ENCODE results near the gene INTS11. TPM values are rescaled to one million over a fixed set of nuclear protein-coding genes. Genes with fewer than 3 reads are reported as not detected.

Gene INTS11
- total and polyA plus RNA-seq, 2 donors, result 45.9 to 134 TPM

DNA sequence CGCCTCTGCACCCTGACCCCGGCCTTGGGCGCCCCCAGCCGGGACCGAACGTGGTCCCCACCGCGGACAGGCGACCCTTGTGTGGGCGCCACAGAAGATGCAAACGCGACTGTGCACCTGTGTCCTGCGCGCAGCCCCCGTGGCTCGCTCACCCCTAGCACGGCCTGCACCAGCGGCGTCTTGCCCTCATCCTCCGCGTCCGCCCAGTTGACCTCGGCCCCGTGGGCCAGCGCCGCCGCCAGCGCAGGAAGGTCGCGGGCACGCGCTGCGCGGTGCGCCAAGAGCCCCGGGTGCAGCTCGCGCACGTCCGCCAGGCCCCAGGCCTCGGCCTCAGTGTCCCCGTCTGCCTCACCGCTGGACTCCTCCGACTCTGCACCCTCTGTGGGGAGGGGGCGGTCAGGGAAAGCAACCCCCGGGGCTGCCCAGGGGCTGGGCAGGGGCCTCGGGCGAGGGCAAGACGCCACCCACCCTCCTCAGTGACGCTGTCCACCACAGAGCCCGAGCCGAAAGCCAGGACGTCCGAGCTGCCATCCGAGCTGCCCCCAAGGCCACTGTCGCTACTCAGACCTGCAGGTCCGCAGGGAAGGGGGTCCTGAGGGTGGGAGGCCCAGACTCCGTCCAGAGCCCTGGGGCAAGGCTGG is 30.1 kb downstream of the INTS11 start:
- no peak for DNase-seq (ENCODE audit: extremely low spot score)
- 87% methylated on average over 58 of the region's 58 CpGs for WGBS
- no peak overlapping the region for H3K27ac ChIP-seq (ENCODE audit: low read depth)
- H3K4me1 ChIP-seq (ENCODE audit: insufficient read depth), result no peaks in the 10 kb centered on the region
- no peak overlapping the region for H3K4me3 ChIP-seq (ENCODE audit: low read depth, low read length)
- no peaks in the 10 kb centered on the region for H3K36me3 ChIP-seq (ENCODE audit: insufficient read depth)

DNA sequence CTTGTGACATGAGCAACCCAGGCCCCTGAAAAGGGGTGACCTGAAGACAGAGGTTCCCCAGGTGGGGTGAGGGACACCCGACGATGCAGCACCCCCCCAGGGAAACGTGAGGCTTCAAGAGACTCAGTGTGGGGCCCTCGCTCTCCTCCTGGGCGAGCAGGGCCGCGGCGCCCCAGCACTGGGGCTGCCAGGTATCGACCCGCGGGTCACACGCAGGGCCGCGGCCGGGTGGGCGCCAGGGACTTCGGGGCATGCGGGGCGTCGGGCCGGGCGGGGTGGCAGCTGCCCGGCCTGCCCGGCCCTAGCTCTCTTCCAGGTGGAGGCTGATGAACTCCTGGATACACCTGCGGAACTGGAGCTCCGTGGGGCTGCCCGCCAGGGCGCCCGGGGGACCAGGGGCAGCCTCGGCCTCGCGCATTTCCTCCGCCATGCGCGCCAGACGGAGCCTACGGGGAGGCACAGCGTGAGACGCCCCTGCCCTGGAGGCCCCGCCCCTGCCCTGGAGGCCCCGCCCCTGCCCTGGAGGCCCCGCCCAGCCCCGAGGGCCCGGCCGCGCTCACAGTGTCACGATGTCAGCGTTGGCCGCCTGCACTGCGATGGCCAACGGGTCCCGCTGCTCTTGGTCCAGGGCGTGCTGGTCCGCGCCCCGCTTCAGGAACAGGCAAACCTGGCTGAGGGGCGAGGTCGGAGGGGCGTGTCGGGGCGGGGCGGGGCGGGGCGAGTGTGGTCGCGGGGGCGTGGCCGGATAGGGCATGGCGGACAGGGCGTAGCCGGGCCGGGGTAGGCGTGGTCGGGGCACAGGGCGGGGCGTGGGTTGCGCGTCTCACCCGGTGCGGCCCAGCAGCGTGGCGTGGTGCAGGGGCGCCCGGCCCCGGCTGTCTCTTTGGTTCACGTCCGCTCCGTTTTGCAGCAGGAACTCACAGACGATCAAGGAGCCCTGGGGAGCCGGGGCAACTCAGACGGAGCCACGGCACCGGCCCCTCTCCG is 30.9 kb downstream of the INTS11 start:
- H3K36me3 ChIP-seq (ENCODE audit: insufficient read depth), result no peaks in the 10 kb centered on the region
- DNase-seq (ENCODE audit: extremely low spot score), result no peak
- 81% methylated on average over 94 of the region's 94 CpGs for WGBS
- H3K4me1 ChIP-seq (ENCODE audit: insufficient read depth), result no peaks in the 10 kb centered on the region
- H3K4me3 ChIP-seq (ENCODE audit: low read depth, low read length), result no peak overlapping the region
- H3K27ac ChIP-seq (ENCODE audit: low read depth), result no peak overlapping the region

DNA sequence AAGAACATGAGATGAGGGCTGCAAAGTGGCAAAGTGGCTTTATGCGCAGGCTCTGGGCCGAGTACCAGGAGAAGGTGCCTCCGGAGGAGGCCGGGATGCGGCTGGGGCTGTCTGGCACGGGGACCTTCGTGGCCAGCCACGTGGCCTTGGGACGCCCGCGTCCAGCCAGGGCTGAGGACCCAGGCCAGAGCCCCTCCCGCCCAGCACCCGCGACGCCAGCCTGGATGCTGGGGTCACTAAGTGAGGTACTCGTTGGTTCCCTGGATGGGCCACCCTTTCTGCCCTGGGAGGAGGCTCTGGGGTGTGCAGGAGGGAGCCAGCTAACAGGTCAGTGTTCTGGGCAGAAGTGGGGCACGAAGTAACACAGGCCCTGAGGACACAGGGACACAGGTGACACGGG is 31.6 kb downstream of the INTS11 start:
- Histone ChIP-seq H3K36me3 (ENCODE audit: insufficient read depth) (no peaks in the 10 kb centered on the region), H3K4me1 (ENCODE audit: insufficient read depth) (no peaks in the 10 kb centered on the region), H3K4me3 (ENCODE audit: low read depth, low read length) (no peak overlapping the region), H3K27ac (ENCODE audit: low read depth) (no peak overlapping the region)
- DNase-seq (ENCODE audit: extremely low spot score), result no peak
- WGBS, result 91% methylated on average over 18 of the region's 18 CpGs

DNA sequence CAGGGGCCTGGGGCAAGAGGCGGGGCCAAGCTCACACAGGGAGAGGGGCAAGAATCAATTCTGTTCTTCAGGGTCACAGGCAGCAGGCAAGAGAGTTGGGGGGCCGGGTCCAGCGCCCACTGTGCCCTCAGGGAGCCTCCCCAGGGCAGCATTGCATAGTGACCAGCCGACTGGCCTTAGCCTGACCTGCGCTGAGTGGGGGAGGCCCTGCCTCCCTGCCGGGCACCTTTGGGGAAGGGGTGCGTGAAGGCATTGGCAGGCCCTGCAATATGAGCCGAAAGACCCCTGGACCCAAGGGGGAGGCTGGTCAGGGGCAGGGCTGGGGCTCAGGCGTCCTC is 32.0 kb downstream of the INTS11 start:
- H3K27ac ChIP-seq (ENCODE audit: low read depth), result no peak overlapping the region
- WGBS, result 85% methylated on average over 9 of the region's 9 CpGs
- no peak for DNase-seq (ENCODE audit: extremely low spot score)
- no peaks in the 10 kb centered on the region for H3K36me3 ChIP-seq (ENCODE audit: insufficient read depth)
- no peaks in the 10 kb centered on the region for H3K4me1 ChIP-seq (ENCODE audit: insufficient read depth)
- H3K4me3 ChIP-seq (ENCODE audit: low read depth, low read length), result no peak overlapping the region

DNA sequence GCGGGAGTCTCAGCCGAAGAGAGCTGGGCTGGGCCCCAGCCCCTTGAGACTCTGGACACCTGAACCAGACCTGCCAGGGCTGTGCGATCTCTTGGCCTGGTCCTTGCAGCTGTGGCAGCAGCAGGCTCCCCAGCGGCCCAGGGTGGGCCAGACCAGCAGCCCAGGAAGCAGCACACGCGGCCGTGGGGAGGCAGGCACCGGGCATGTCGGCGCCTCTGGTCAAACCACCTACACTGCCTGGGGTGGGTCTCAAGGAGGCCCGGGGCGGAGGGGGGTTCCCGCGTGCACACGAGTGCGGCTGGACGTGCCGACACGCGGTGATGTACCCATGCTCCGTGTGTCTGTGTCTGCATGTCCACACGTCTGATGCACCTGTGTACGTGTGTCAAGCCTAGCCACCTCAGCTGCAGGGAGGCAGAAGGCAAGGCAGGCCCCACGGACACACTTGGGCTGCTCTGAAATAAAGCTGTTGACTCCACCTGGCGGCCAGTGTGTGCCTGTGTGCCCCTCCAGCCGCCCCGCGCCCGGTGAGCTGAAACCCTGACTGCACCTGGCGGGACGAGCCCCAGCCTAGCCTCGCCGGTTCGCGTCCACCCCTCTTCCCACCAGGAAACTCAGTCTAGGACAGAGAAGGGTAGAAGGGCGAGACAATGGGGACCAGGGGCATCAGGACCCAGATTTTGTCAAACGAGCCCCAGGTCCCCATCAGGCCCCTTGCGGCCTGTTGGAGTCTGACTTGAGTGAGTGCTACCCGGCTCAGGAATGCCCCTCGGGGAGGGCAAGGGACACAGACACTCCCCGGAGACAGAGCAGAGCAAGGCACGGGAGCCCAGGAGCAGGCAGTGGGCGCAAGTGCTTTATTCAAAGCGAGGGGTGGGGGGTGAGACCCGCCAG is 32.7 kb downstream of the INTS11 start:
- no peaks in the 10 kb centered on the region for H3K36me3 ChIP-seq (ENCODE audit: insufficient read depth)
- whole genome bisulfite sequencing, result 43% methylated on average over 45 of the region's 45 CpGs
- H3K27ac ChIP-seq (ENCODE audit: low read depth), result no peak overlapping the region
- DNase-seq (ENCODE audit: extremely low spot score), result no peak
- no peaks in the 10 kb centered on the region for H3K4me1 ChIP-seq (ENCODE audit: insufficient read depth)
- H3K4me3 ChIP-seq (ENCODE audit: low read depth, low read length), result no peak overlapping the region

DNA sequence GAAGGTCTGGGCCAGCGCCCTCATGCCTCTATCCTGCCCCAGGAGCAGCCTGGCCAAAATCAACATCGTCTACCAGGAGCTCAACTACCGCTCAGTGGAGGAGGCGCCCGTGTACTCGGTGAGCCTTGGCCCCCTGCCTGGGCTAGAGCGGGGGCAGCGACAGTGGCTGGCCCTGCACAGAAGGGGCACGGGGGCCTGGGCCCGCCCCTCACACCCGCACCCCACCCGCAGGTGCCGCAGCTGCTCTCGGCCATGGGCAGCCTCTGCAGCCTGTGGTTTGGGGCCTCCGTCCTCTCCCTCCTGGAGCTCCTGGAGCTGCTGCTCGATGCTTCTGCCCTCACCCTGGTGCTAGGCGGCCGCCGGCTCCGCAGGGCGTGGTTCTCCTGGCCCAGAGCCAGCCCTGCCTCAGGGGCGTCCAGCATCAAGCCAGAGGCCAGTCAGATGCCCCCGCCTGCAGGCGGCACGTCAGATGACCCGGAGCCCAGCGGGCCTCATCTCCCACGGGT is 33.4 kb downstream of the INTS11 start:
- Histone ChIP-seq H3K4me3 (ENCODE audit: low read depth, low read length) (no peak overlapping the region), H3K36me3 (ENCODE audit: insufficient read depth) (no peaks in the 10 kb centered on the region), H3K27ac (ENCODE audit: low read depth) (no peak overlapping the region), H3K4me1 (ENCODE audit: insufficient read depth) (no peaks in the 10 kb centered on the region)
- no peak for DNase-seq (ENCODE audit: extremely low spot score)
- WGBS, result 36% methylated on average over 28 of the region's 28 CpGs

DNA sequence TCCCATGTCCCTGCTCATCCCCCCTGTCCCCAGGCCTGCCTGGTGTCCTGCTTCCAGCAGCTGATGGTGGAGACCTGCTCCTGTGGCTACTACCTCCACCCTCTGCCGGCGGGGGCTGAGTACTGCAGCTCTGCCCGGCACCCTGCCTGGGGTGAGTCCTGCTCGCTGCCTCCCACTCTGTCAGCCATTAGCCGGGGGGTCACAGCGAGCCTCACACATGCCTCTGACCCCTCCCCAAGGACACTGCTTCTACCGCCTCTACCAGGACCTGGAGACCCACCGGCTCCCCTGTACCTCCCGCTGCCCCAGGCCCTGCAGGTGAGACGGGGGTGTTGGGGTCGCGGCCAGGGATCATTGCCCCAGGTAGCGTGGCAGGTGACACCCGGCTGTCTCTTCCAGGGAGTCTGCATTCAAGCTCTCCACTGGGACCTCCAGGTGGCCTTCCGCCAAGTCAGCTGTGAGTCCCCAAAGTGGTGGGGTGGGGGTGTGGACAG is 34.2 kb downstream of the INTS11 start:
- Histone ChIP-seq H3K4me3 (ENCODE audit: low read depth, low read length) (no peak overlapping the region), H3K4me1 (ENCODE audit: insufficient read depth) (no peaks in the 10 kb centered on the region), H3K36me3 (ENCODE audit: insufficient read depth) (no peaks in the 10 kb centered on the region), H3K27ac (ENCODE audit: low read depth) (no peak overlapping the region)
- no peak for DNase-seq (ENCODE audit: extremely low spot score)
- WGBS, result 55% methylated on average over 15 of the region's 15 CpGs

DNA sequence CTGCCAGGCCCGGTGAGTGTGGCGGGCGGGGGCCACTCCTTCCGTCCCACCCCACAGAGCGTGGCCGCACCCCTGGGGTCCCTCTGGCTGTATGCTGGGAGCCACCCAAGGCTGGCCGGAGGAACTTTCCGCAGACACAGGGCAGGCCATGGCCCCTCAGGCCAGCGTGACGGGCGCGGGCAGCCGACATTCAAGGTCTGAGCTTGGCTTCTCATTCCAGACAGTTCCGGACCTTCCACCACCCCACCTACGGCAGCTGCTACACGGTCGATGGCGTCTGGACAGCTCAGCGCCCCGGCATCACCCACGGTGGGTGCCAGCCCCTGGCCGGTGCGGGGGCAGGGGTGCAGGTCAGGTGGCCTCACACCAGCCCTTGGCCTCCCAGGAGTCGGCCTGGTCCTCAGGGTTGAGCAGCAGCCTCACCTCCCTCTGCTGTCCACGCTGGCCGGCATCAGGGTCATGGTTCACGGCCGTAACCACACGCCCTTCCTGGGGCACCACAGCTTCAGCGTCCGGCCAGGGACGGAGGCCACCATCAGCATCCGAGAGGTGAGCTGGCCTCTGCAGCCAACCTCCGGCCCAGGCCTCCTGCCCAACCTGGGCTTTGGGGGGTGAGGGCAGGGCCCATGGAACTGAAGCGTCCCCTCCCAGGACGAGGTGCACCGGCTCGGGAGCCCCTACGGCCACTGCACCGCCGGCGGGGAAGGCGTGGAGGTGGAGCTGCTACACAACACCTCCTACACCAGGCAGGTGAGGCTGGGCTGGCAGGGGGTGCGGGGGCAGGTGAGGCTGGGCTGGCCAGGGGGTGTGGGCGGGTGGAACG is 37.0 kb downstream of the INTS11 start:
- Histone ChIP-seq H3K4me1 (ENCODE audit: insufficient read depth) (no peaks in the 10 kb centered on the region), H3K36me3 (ENCODE audit: insufficient read depth) (no peaks in the 10 kb centered on the region), H3K27ac (ENCODE audit: low read depth) (no peak overlapping the region), H3K4me3 (ENCODE audit: low read depth, low read length) (no peak overlapping the region)
- 82% methylated on average over 46 of the region's 46 CpGs for WGBS
- DNase-seq (ENCODE audit: extremely low spot score), result no peak

DNA sequence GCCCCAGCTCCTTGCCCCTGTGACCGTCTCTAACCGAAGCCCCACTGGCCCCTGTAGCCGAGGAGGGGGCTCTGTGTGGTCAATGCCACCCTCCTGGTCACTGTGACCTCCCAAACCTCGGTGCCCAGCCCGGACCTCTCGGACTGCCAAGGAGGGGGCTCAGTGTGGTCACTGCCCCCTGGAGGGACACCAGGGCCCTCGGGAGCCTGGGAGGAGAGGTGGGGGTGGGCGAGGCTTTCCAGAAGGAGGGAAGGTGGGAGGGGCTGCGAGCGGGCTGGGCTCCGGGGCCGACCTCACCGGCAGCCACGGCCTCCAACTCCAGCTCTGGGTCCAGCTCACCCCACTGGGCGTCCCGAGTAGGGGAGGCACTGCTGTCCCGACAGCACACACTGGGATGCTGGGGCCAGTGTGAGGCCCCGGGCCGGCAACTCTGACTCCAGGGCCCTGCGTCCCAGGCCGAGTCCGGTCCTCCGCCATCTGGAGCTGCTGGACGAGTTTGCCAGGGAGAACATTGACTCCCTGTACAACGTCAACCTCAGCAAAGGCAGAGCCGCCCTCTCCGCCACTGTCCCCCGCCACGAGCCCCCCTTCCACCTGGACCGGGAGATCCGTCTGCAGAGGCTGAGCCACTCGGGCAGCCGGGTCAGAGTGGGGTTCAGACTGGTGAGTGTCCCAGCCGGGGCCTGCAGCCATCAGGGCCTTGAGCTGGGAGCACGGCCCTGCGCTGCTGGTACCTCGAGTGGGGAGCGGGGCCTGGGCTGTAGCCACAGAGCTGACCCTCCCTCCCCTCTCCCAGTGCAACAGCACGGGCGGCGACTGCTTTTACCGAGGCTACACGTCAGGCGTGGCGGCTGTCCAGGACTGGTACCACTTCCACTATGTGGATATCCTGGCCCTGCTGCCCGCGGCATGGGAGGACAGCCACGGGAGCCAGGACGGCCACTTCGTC is 37.9 kb downstream of the INTS11 start:
- H3K36me3 ChIP-seq (ENCODE audit: insufficient read depth), result no peaks in the 10 kb centered on the region
- H3K4me1 ChIP-seq (ENCODE audit: insufficient read depth), result no peaks in the 10 kb centered on the region
- no peak overlapping the region for H3K27ac ChIP-seq (ENCODE audit: low read depth)
- WGBS, result 54% methylated on average over 50 of the region's 50 CpGs
- DNase-seq (ENCODE audit: extremely low spot score), result no peak
- H3K4me3 ChIP-seq (ENCODE audit: low read depth, low read length), result no peak overlapping the region

DNA sequence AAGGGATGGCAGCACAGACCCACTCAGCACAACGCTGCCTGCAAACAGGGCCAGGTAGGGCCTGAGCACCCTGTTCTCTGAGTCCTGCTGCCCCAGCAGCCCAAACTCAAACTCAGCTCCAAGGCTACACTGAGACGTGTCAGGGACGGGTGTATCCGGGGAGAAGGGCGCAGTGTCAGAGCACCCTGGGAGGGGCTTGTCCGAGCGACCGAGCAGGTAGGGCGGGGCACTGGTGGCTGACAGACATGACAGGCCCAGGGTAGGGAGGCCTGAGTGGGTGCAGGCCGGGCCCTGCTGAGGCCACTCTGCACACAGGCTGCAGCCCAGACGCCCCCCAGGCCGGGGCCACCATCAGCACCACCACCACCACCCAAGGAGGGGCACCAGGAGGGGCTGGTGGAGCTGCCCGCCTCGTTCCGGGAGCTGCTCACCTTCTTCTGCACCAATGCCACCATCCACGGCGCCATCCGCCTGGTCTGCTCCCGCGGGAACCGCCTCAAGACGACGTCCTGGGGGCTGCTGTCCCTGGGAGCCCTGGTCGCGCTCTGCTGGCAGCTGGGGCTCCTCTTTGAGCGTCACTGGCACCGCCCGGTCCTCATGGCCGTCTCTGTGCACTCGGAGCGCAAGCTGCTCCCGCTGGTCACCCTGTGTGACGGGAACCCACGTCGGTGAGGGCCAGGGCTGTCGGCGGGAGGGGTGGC is 38.7 kb downstream of the INTS11 start:
- DNase-seq (ENCODE audit: extremely low spot score), result no peak
- Histone ChIP-seq H3K4me1 (ENCODE audit: insufficient read depth) (no peaks in the 10 kb centered on the region), H3K27ac (ENCODE audit: low read depth) (no peak overlapping the region), H3K36me3 (ENCODE audit: insufficient read depth) (no peaks in the 10 kb centered on the region), H3K4me3 (ENCODE audit: low read depth, low read length) (no peak overlapping the region)
- WGBS, result 65% methylated on average over 37 of the region's 37 CpGs

DNA sequence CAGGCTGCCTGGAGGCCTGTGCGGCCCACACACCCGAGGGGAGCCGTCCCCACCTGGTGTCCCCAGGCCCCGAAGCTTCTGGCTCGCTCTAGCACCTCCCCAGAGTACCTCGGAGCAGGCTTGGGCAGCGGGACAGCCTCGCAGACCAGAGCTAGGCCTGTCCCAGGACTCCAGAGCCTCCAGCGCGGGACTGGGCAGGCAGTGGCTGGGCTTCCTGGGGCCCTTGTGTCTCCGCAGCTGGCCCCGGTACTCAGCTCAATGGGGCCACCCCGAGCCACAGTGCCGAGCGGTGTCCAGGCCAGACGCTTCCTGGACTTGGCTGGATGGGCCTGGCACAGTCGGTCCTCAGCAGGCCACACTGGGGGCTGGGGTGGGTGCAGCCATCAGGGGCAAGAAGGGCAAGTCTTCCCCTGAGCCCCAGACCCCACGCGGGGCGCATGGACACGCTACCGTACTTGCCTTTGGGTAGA is 39.3 kb downstream of the INTS11 start:
- H3K36me3 ChIP-seq (ENCODE audit: insufficient read depth), result no peaks in the 10 kb centered on the region
- WGBS, result 89% methylated on average over 22 of the region's 22 CpGs
- no peaks in the 10 kb centered on the region for H3K4me1 ChIP-seq (ENCODE audit: insufficient read depth)
- H3K27ac ChIP-seq (ENCODE audit: low read depth), result no peak overlapping the region
- no peak overlapping the region for H3K4me3 ChIP-seq (ENCODE audit: low read depth, low read length)
- DNase-seq (ENCODE audit: extremely low spot score), result no peak
